H1 (cell line): ENCODE data around the gene CD44. TPM values are rescaled to one million over a fixed set of nuclear protein-coding genes. Genes with fewer than 3 reads are reported as not detected.

ENCODE experiments used
- CTCF ChIA-PET: fragments of 300-600 bp; sonication (Branson Sonifier 250); formaldehyde crosslinking; loops from one replicate; lab custom pipeline; 2021; ENCODE audit not compliant: partially characterized antibody; lab: Charles Lee
- POLR2A ChIA-PET: fragments of 300-600 bp; sonication (Branson Sonifier 250); formaldehyde crosslinking; loops from one replicate; lab custom pipeline; 2021; ENCODE audit warnings: inconsistent platforms; ENCODE audit not compliant: partially characterized antibody; lab: Charles Lee
- DNase-seq, 2 experiments: peaks; one replicate each; pipeline versions ENCODE4 v3.0.0 to v3.0.0-alpha.2; 2010 to 2022; ENCODE audit warnings: low spot score in 2 of 2, low read depth in 1 of 2, mixed read lengths in 1 of 2
- FAIRE-seq: peaks from 2 replicates; lab custom pipeline; 2011; peaks lifted over from hg19 to GRCh38; lab: Jason Lieb, UNC
- H2AFZ ChIP-seq: 2 replicates; pipeline ENCODE4 v1.8.1; 2012; ENCODE audit warnings: low read length, inconsistent platforms
- H2AK5ac ChIP-seq: 2 replicates; pipeline ENCODE4 v1.6.1; 2013; ENCODE audit warnings: low read depth, low read length
- H2BK120ac ChIP-seq: replicated peaks from 2 replicates; pipeline ENCODE3; 2013; ENCODE audit warnings: low read depth, low read length, inconsistent platforms
- H2BK12ac ChIP-seq: 2 replicates; pipeline ENCODE4 v1.6.1; 2013; ENCODE audit warnings: low read depth, low read length
- H2BK15ac ChIP-seq: 2 replicates; pipeline ENCODE4 v1.6.1; 2013; ENCODE audit warnings: low read length
- H2BK20ac ChIP-seq: 2 replicates; pipeline ENCODE4 v1.6.1; 2013; ENCODE audit warnings: low read length
- H2BK5ac ChIP-seq: 2 replicates; pipeline ENCODE4 v1.6.1; 2013; ENCODE audit warnings: low read depth, low read length
- H3K14ac ChIP-seq: 2 replicates; pipeline ENCODE4 v1.6.1; 2013; ENCODE audit warnings: inconsistent platforms; ENCODE audit not compliant: insufficient read length
- H3K18ac ChIP-seq: 2 replicates; pipeline ENCODE4 v1.6.1; 2013; ENCODE audit warnings: low read length; ENCODE audit errors: extremely low read depth
- H3K23ac ChIP-seq: 2 replicates; pipeline ENCODE4 v1.6.1; 2013; ENCODE audit warnings: inconsistent platforms; ENCODE audit not compliant: insufficient read length
- H3K23me2 ChIP-seq: 2 replicates; pipeline ENCODE4 v1.6.1; 2013; ENCODE audit warnings: low read depth, low read length
- H3K27ac ChIP-seq: 2 replicates; pipeline ENCODE4 v1.6.1; 2011; ENCODE audit warnings: low read depth, low read length, inconsistent platforms
- H3K27me3 ChIP-seq, 4 experiments: replicated peaks in 1 of 4; 1 replicate in 1 of 4; 2 replicates in 3 of 4; pipeline versions ENCODE4 v1.6.1 to v1.8.1; 2011 to 2013; ENCODE audit warnings: low read length in 3 of 4, mild to moderate bottlenecking in 3 of 4, inconsistent platforms in 2 of 4, mixed read lengths in 2 of 4, moderate library complexity in 1 of 4; ENCODE audit not compliant: control insufficient read depth in 3 of 4, insufficient read depth in 3 of 4; ENCODE audit errors: extremely low read depth in 1 of 4
- H3K36me3 ChIP-seq, 4 experiments: 2 replicates each; pipeline versions ENCODE4 v1.6.1 to v1.8.1; 2011 to 2013; ENCODE audit warnings: mild to moderate bottlenecking in 4 of 4, low read length in 3 of 4, moderate library complexity in 2 of 4, control low read depth in 1 of 4, inconsistent platforms in 1 of 4; ENCODE audit not compliant: insufficient read depth in 4 of 4, control insufficient read depth in 2 of 4
- H3K4ac ChIP-seq: replicated peaks from 2 replicates; pipeline ENCODE3; 2013; ENCODE audit warnings: low read length, low read depth, mixed read lengths, inconsistent platforms; ENCODE audit not compliant: insufficient read length
- H3K4me1 ChIP-seq, 4 experiments: replicated peaks in 1 of 4; 1 replicate in 1 of 4; 2 replicates in 3 of 4; pipeline versions ENCODE4 v1.6.1 to v1.8.1; 2011 to 2013; ENCODE audit warnings: low read length in 3 of 4, inconsistent platforms in 2 of 4, mixed read lengths in 1 of 4; ENCODE audit not compliant: insufficient read depth in 4 of 4, control insufficient read depth in 3 of 4
- H3K4me2 ChIP-seq, 2 experiments: 2 replicates each; pipeline versions ENCODE4 v1.6.1 to v1.8.1; 2011 to 2013; ENCODE audit warnings: low read depth in 2 of 2, low read length in 2 of 2, control low read depth in 1 of 2, inconsistent platforms in 1 of 2, mild to moderate bottlenecking in 1 of 2; ENCODE audit not compliant: insufficient read depth in 1 of 2
- H3K4me3 ChIP-seq, 4 experiments: fragments of 200-600, 300-600 bp in 1 of 4; sonication (generic), shearing (Covaris generic), sonication (Bioruptor Twin) in 1 of 4; 2 replicates each; pipeline versions ENCODE4 v1.5.1 to v1.8.1; 2011 to 2016; ENCODE audit warnings: low read length in 4 of 4, low read depth in 3 of 4, control low read depth in 2 of 4, inconsistent platforms in 2 of 4, mild to moderate bottlenecking in 2 of 4, mixed read lengths in 1 of 4, moderate library complexity in 1 of 4; ENCODE audit not compliant: insufficient read depth in 2 of 4; ENCODE audit errors: extremely low read depth in 1 of 4
- H3K56ac ChIP-seq: replicated peaks from 2 replicates; pipeline ENCODE3; 2013; ENCODE audit warnings: low read depth, mild to moderate bottlenecking, mixed read lengths, low read length, inconsistent platforms; ENCODE audit not compliant: insufficient read length
- H3K79me1 ChIP-seq: 2 replicates; pipeline ENCODE4 v1.6.1; 2013; ENCODE audit warnings: low read depth, low read length, control low read depth
- H3K79me2 ChIP-seq, 2 experiments: 2 replicates each; pipeline versions ENCODE4 v1.6.1 to v1.8.1; 2012 to 2013; ENCODE audit warnings: low read length in 2 of 2, mild to moderate bottlenecking in 2 of 2, inconsistent platforms in 1 of 2; ENCODE audit not compliant: insufficient read depth in 2 of 2, control insufficient read depth in 1 of 2
- H3K9ac ChIP-seq, 4 experiments: replicated peaks in 1 of 4; 1 replicate in 1 of 4; 2 replicates in 3 of 4; pipeline versions ENCODE4 v1.6.1 to v1.8.1; 2011 to 2013; ENCODE audit warnings: low read depth in 3 of 4, low read length in 3 of 4, control low read depth in 2 of 4, mild to moderate bottlenecking in 2 of 4, moderate library complexity in 2 of 4, inconsistent platforms in 1 of 4; ENCODE audit errors: extremely low read depth in 1 of 4
- H3K9me3 ChIP-seq, 2 experiments: 2 replicates each; pipeline versions ENCODE4 v1.6.1 to v1.8.1; 2012 to 2013; ENCODE audit warnings: mild to moderate bottlenecking in 2 of 2, moderate library complexity in 2 of 2, control low read depth in 1 of 2, inconsistent platforms in 1 of 2, low read depth in 1 of 2, low read length in 1 of 2, mixed read lengths in 1 of 2; ENCODE audit not compliant: insufficient read depth in 2 of 2
- H4K20me1 ChIP-seq, 2 experiments: replicated peaks in 1 of 2; 2 replicates each; pipeline versions ENCODE3 to v1.8.1; 2011 to 2013; ENCODE audit warnings: inconsistent platforms in 2 of 2, low read length in 2 of 2, mild to moderate bottlenecking in 1 of 2; ENCODE audit not compliant: insufficient read depth in 2 of 2, control insufficient read depth in 1 of 2
- H4K5ac ChIP-seq: 2 replicates; pipeline ENCODE4 v1.6.1; 2013; ENCODE audit warnings: low read length, low read depth, mixed read lengths, inconsistent platforms; ENCODE audit not compliant: insufficient read length
- H4K8ac ChIP-seq: 2 replicates; pipeline ENCODE4 v1.8.0; 2013; ENCODE audit warnings: mild to moderate bottlenecking, moderate library complexity, low read length, inconsistent platforms; ENCODE audit not compliant: insufficient read depth; ENCODE audit errors: extremely low read depth
- H4K91ac ChIP-seq: replicated peaks from 2 replicates; pipeline ENCODE3; 2013; ENCODE audit warnings: low read length, mixed read lengths, inconsistent platforms; ENCODE audit not compliant: insufficient read length
- BRCA1 ChIP-seq: IDR thresholded peaks from 2 replicates; pipeline ENCODE4 v1.6.1; 2012; ENCODE audit warnings: low read depth, low read length, improper control_type of control experiment
- CBX5 ChIP-seq: fragments of 300-800, 300-1000 bp; sonication (generic); IDR thresholded peaks from 2 replicates; pipeline ENCODE4 v1.7.1; 2016; ENCODE audit warnings: antibody characterized with exemption, low read length, low read depth
- CHD2 ChIP-seq: IDR thresholded peaks from 2 replicates; pipeline ENCODE4 v1.6.1; 2012; ENCODE audit warnings: low read length, improper control_type of control experiment
- CTBP2 ChIP-seq: IDR thresholded peaks from 2 replicates; pipeline ENCODE4 v1.7.0; 2011; ENCODE audit warnings: borderline replicate concordance, mild to moderate bottlenecking, moderate library complexity, mixed read lengths, low read length; ENCODE audit not compliant: insufficient read depth, insufficient read length
- FOSL1 ChIP-seq: IDR thresholded peaks from 2 replicates; pipeline ENCODE4 v1.6.1; 2011; ENCODE audit warnings: mild to moderate bottlenecking, low read depth, low read length, moderate library complexity; ENCODE audit not compliant: insufficient read depth
- JUND ChIP-seq: IDR thresholded peaks from 2 replicates; pipeline ENCODE4 v1.6.1; 2011; ENCODE audit warnings: mild to moderate bottlenecking, improper control_type of control experiment, low read length
- POU5F1 ChIP-seq: IDR thresholded peaks from 2 replicates; pipeline ENCODE4 v1.6.1; 2011; ENCODE audit warnings: low read depth, mild to moderate bottlenecking, low read length, moderate library complexity
- RBBP5 ChIP-seq: IDR thresholded peaks from 2 replicates; pipeline ENCODE4 v1.7.1; 2012; ENCODE audit warnings: low read depth, mild to moderate bottlenecking, inconsistent platforms, low read length, moderate library complexity, borderline replicate concordance
- SIN3A ChIP-seq, 2 experiments: IDR thresholded peaks in 1 of 2; conservative IDR thresholded peaks in 1 of 2; 2 replicates each; pipeline ENCODE4 v1.6.1; 2011 to 2012; ENCODE audit warnings: low read length in 2 of 2, improper control_type of control experiment in 1 of 2, low read depth in 1 of 2, mild to moderate bottlenecking in 1 of 2
- WGBS, 2 experiments: shearing (Covaris generic) in 1 of 2; methylation state at CpG; one replicate each; pipeline versions ENCODE4 v1.1.6 to v1.1.7; 2013 to 2015; ENCODE audit warnings: low lambda C conversion rate in 2 of 2, mixed read lengths in 2 of 2, inconsistent platforms in 1 of 2, low coverage in 1 of 2, missing lambda C conversion rate in 1 of 2; ENCODE audit not compliant: insufficient replicate concordance in 2 of 2, insufficient coverage in 1 of 2, insufficient read length in 1 of 2; ENCODE audit errors: extremely low coverage in 1 of 2, missing lambda C conversion rate in 1 of 2; 5-methylcytosine and 5-hydroxymethylcytosine counted together
- polyA plus RNA-seq, 7 experiments: library from polyadenylated mRNA; depleted of rRNA in 3 of 7; stranded (reverse) in 5 of 7; unstranded in 2 of 7; fragments of >200 nt in 5 of 7; fragments of 200-250 nt in 2 of 7; gene quantifications; 1 replicate in 5 of 7; 2 replicates in 1 of 7; 4 replicates in 1 of 7; pipeline versions ENCODE4 v1.2.1 to v1.2.3, GENCODE V29; 2011 to 2013; ENCODE audit warnings: missing spikeins in 2 of 7, mixed read lengths in 2 of 7
- total RNA-seq: library from RNA; stranded (reverse); fragmentation: NEBNext Ultra II Directional; extraction: Animal tissue kit (Norgen Biotek cat#: 25700); gene quantifications from 2 replicates; pipeline ENCODE4 v1.2.1, GENCODE V29; 2021
- TF ChIP-seq, protein P1 (sequence below): IDR thresholded peaks from 2 replicates; pipeline ENCODE4 v1.6.1; 2012; ENCODE audit warnings: low read length, inconsistent platforms
- TF ChIP-seq, protein P2 (sequence below): IDR thresholded peaks from 2 replicates; pipeline ENCODE4 v1.6.1; 2012; ENCODE audit warnings: inconsistent platforms

CD44 gene
- total and polyA plus RNA-seq, 2 of the 8 experiments (the other 6 are each of a cell fraction or from before 2014, with no cell fraction given), result 11.8 to 13.7 TPM

DNA sequence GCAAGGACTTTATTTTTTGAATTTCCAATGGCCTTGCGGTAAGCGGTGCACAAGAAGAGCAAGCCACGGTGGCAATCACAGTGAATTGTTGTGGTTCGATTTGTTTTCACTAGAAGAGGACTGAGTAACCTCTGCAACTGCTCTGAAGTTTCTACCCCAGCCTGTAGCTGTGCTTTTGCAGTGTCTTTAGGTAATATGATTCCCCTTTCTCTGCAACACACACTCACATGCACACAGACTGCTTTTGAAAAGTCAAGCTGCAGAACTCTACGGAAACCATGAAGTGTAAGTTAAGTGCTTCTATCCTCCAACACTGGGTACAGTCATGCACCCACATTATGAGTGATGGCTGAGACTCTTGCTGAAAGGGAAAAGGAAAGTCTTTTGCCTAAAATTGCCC lies 38.4 kb downstream of the CD44 start:
- POLR2A ChIA-PET, result no interaction called here
- no peaks in the 10 kb centered on the region for H3K36me3 ChIP-seq
- H3K27me3 ChIP-seq, result no peaks in the 10 kb centered on the region
- no peak overlapping the region for H2BK15ac ChIP-seq
- H2BK20ac ChIP-seq, result no peak overlapping the region
- H4K20me1 ChIP-seq, result no peaks in the 10 kb centered on the region
- DNase-seq, result no peak
- H3K18ac ChIP-seq, result no peak overlapping the region
- FAIRE-seq, result no peak
- no peak overlapping the region for H3K4me3 ChIP-seq
- no peak overlapping the region for H3K4ac ChIP-seq
- no peaks in the 10 kb centered on the region for H3K79me1 ChIP-seq
- no peak overlapping the region for H4K8ac ChIP-seq
- no peaks in the 10 kb centered on the region for H3K23me2 ChIP-seq
- H3K4me2 ChIP-seq, result no peak overlapping the region
- H3K27ac ChIP-seq, result no peak overlapping the region
- 0 out of 2 replicates have a peak overlapping the region, but pooled peaks have one; percentile 37 for H2AFZ ChIP-seq
- H4K91ac ChIP-seq, result no peak overlapping the region
- H3K14ac ChIP-seq, result no peak overlapping the region
- no peak overlapping the region for H2BK5ac ChIP-seq
- H2AK5ac ChIP-seq, result no peak overlapping the region
- H2BK120ac ChIP-seq, result no peak overlapping the region
- TF ChIP-seq, protein P1, sequence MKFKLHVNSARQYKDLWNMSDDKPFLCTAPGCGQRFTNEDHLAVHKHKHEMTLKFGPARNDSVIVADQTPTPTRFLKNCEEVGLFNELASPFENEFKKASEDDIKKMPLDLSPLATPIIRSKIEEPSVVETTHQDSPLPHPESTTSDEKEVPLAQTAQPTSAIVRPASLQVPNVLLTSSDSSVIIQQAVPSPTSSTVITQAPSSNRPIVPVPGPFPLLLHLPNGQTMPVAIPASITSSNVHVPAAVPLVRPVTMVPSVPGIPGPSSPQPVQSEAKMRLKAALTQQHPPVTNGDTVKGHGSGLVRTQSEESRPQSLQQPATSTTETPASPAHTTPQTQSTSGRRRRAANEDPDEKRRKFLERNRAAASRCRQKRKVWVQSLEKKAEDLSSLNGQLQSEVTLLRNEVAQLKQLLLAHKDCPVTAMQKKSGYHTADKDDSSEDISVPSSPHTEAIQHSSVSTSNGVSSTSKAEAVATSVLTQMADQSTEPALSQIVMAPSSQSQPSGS, result no peak
- TF ChIP-seq CBX5 (no peak), BRCA1 (no peak), SIN3A (conservative IDR thresholded peaks at IDR 0.05 in 1 of 2, IDR thresholded peaks at IDR 0.05 in 1 of 2; ENCODE audit: low read depth in 1 of 2, low read length in 2 of 2) (no peak), CHD2 (no peak), RBBP5 (no peak), JUND (no peak), CTBP2 (no peak), FOSL1 (no peak), POU5F1 (no peak)
- TF ChIP-seq, protein P2, sequence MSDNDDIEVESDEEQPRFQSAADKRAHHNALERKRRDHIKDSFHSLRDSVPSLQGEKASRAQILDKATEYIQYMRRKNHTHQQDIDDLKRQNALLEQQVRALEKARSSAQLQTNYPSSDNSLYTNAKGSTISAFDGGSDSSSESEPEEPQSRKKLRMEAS, result no peak
- TF ChIP-seq, all 59 proteins: peak for 0
- Histone ChIP-seq H3K4me1 (peaks cover 3 to 23% (median 10%) of the 10 kb centered on the region in 4 experiments; a peak in 6 of 7 replicates), H3K9ac (no peak overlapping the region), H3K23ac (no peak overlapping the region), H3K79me2 (no peaks in the 10 kb centered on the region), H2BK12ac (no peak overlapping the region), H3K56ac (no peak overlapping the region), H3K9me3 (no peaks in the 10 kb centered on the region), H4K5ac (no peak overlapping the region)
- CTCF ChIA-PET, result interaction anchor here (0.6 to 1.9 kb wide), 3 partner anchors 12 to 60 kb away, joined by 3 to 12 read pairs (median 3); no protein-coding TSS in a partner anchor
- WGBS, 2 experiments, result 96% methylated on average over 5 of the region's 5 CpGs; no CpG with 5 or more reads in 1 of the 2 experiments
